Astrocyte (in vitro differentiated cells and primary cell): ENCODE data around the gene SMIM10. TPM values are rescaled to one million over a fixed set of nuclear protein-coding genes. Genes with fewer than 3 reads are reported as not detected.
"Not testable (repeated sequence)": the region's sequence is repeated elsewhere in the genome, so short reads cannot be mapped to it uniquely, and the experiment has no call there.

Source experiments
- DNase-seq: peaks from one replicate; pipeline ENCODE4 v3.0.0-alpha.2; 2010; ENCODE audit warnings: low read depth
- FAIRE-seq: peaks from 2 replicates; lab custom pipeline; 2011; peaks lifted over from hg19 to GRCh38; lab: Jason Lieb, UNC
- H2AFZ ChIP-seq: 2 replicates; pipeline ENCODE4 v1.6.0; 2012; ENCODE audit warnings: low read depth, low read length, inconsistent platforms
- H3K27ac ChIP-seq: 2 replicates; pipeline ENCODE4 v1.5.1; 2011; ENCODE audit warnings: low read depth, low read length, inconsistent platforms
- H3K27me3 ChIP-seq: 2 replicates; pipeline ENCODE4 v1.6.0; 2011; ENCODE audit warnings: low read length, inconsistent platforms; ENCODE audit not compliant: insufficient read depth
- H3K36me3 ChIP-seq: 2 replicates; pipeline ENCODE4 v1.5.1; 2011; ENCODE audit warnings: low read length, inconsistent platforms; ENCODE audit not compliant: insufficient read depth
- H3K4me1 ChIP-seq: 2 replicates; pipeline ENCODE4 v1.5.1; 2011; ENCODE audit warnings: low read length, inconsistent platforms; ENCODE audit not compliant: insufficient read depth
- H3K4me2 ChIP-seq: 2 replicates; pipeline ENCODE4 v1.6.0; 2012; ENCODE audit warnings: low read length, inconsistent platforms
- H3K4me3 ChIP-seq: 2 replicates; pipeline ENCODE4 v1.5.1; 2011; ENCODE audit warnings: low read depth, mild to moderate bottlenecking, low read length, inconsistent platforms; ENCODE audit not compliant: insufficient read depth
- H3K79me2 ChIP-seq: 2 replicates; pipeline ENCODE4 v1.6.0; 2012; ENCODE audit warnings: mild to moderate bottlenecking, low read length, inconsistent platforms; ENCODE audit not compliant: insufficient read depth
- H3K9ac ChIP-seq: 2 replicates; pipeline ENCODE4 v1.6.0; 2012; ENCODE audit warnings: mild to moderate bottlenecking, low read length, inconsistent platforms
- H3K9me3 ChIP-seq: 2 replicates; pipeline ENCODE4 v1.5.1; 2012; ENCODE audit warnings: low read depth, mild to moderate bottlenecking, low read length, inconsistent platforms; ENCODE audit not compliant: insufficient read depth
- H4K20me1 ChIP-seq: 2 replicates; pipeline ENCODE4 v1.6.0; 2012; ENCODE audit warnings: low read length, inconsistent platforms; ENCODE audit not compliant: insufficient read depth
- H3K27ac Mint-ChIP-seq: one replicate; pipeline ENCODE4 v1.8.0; 2021; ENCODE audit warnings: mild to moderate bottlenecking, mixed read lengths; ENCODE audit not compliant: unreplicated experiment
- H3K27me3 Mint-ChIP-seq: one replicate; pipeline ENCODE4 v1.8.0; 2021; ENCODE audit warnings: low read depth, mixed read lengths; ENCODE audit not compliant: unreplicated experiment
- H3K36me3 Mint-ChIP-seq: one replicate; pipeline ENCODE4 v1.8.0; 2021; ENCODE audit warnings: low read depth, mixed read lengths; ENCODE audit not compliant: unreplicated experiment
- H3K4me1 Mint-ChIP-seq: one replicate; pipeline ENCODE4 v1.8.0; 2021; ENCODE audit warnings: low read depth, mixed read lengths; ENCODE audit not compliant: unreplicated experiment
- H3K4me3 Mint-ChIP-seq: one replicate; pipeline ENCODE4 v1.8.0; 2021; ENCODE audit warnings: mild to moderate bottlenecking, moderate library complexity, mixed read lengths; ENCODE audit not compliant: unreplicated experiment
- H3K9me3 Mint-ChIP-seq: one replicate; pipeline ENCODE4 v1.8.0; 2021; ENCODE audit warnings: mild to moderate bottlenecking, mixed read lengths; ENCODE audit not compliant: unreplicated experiment
- EZH2 ChIP-seq: IDR thresholded peaks from 2 replicates; pipeline ENCODE4 v1.6.1; 2012; ENCODE audit warnings: mild to moderate bottlenecking, low read length, inconsistent platforms; ENCODE audit not compliant: insufficient read depth
- total RNA-seq: library from RNA; stranded (reverse); gene quantifications from 2 replicates; pipeline ENCODE4 v1.2.1, GENCODE V29; 2021
- TF ChIP-seq, protein P1 (sequence below): IDR thresholded peaks from 2 replicates; pipeline ENCODE4 v1.5.1; 2011; ENCODE audit warnings: low read depth, mild to moderate bottlenecking, inconsistent platforms, low read length, moderate library complexity; ENCODE audit not compliant: insufficient read depth

The SMIM10 gene
- total RNA-seq, 1 donor from 2014 or later: 1.2 TPM

DNA sequence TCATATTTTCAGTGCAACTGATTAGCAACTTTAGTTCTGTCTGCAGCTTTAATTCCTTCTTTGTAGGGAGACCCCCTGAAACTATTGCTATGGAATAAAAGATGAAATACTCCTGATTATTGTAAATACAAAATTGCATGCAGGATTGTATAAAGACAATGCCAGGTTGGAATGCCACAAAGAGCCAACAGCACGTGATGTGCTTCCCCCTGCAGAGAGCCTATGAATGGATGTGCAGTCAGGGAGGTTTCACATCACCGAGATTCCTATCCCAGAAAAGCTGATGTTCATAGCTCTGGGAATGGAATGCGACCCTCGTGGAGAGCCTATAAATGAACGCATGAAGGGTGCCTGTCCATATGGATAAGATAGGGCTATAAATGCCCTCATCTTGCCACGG lies 33.0 kb downstream of the SMIM10 start:
- H3K4me2 ChIP-seq, H3K36me3 ChIP-seq, H4K20me1 ChIP-seq, H3K9me3 Mint-ChIP-seq, DNase-seq, H3K27me3 ChIP-seq, H3K4me1 Mint-ChIP-seq, H3K36me3 Mint-ChIP-seq, H3K9ac ChIP-seq, H3K4me3 Mint-ChIP-seq, H3K27me3 Mint-ChIP-seq, H3K27ac Mint-ChIP-seq, H3K4me3 ChIP-seq, H2AFZ ChIP-seq, H3K4me1 ChIP-seq, H3K79me2 ChIP-seq, FAIRE-seq, H3K9me3 ChIP-seq, H3K27ac ChIP-seq: not testable (repeated sequence)

DNA sequence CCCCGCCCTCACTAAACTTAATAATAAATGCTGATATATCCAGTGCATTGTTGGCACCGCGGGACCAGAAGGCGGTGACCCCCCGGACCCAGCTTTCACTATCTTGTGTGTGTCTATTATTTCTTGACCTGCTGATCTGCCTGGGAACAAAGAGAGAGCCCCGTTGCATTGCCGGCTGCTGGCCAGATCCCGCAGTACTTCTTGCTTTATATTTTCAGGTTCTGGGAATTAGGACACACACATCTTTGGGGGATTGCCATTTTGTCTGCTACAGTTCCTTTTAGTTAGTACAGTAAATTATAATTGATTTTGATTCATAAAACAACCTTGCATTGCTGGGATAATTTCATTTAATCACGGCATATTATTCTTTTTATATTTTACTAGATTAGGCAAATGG lies 33.7 kb downstream of the SMIM10 start:
- TF ChIP-seq, protein P1, sequence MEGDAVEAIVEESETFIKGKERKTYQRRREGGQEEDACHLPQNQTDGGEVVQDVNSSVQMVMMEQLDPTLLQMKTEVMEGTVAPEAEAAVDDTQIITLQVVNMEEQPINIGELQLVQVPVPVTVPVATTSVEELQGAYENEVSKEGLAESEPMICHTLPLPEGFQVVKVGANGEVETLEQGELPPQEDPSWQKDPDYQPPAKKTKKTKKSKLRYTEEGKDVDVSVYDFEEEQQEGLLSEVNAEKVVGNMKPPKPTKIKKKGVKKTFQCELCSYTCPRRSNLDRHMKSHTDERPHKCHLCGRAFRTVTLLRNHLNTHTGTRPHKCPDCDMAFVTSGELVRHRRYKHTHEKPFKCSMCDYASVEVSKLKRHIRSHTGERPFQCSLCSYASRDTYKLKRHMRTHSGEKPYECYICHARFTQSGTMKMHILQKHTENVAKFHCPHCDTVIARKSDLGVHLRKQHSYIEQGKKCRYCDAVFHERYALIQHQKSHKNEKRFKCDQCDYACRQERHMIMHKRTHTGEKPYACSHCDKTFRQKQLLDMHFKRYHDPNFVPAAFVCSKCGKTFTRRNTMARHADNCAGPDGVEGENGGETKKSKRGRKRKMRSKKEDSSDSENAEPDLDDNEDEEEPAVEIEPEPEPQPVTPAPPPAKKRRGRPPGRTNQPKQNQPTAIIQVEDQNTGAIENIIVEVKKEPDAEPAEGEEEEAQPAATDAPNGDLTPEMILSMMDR: no peak
- TF ChIP-seq EZH2: no peak
- Mint-ChIP-seq H3K4me1 (peaks cover 8% of the 10 kb centered on the region), H3K4me3 (no peak overlapping the region), H3K36me3 (no peaks in the 10 kb centered on the region), H3K9me3 (no peaks in the 10 kb centered on the region), H3K27ac (no peak overlapping the region), H3K27me3 (no peaks in the 10 kb centered on the region)
- no peak for FAIRE-seq
- no peaks in the 10 kb centered on the region for H3K4me1 ChIP-seq
- no peaks in the 10 kb centered on the region for H3K27me3 ChIP-seq
- no peak overlapping the region for H3K27ac ChIP-seq
- H3K9ac ChIP-seq: no peak overlapping the region
- no peaks in the 10 kb centered on the region for H3K9me3 ChIP-seq
- H3K79me2 ChIP-seq: peaks cover 4% of the 10 kb centered on the region
- no peak overlapping the region for H2AFZ ChIP-seq
- no peaks in the 10 kb centered on the region for H3K36me3 ChIP-seq
- H3K4me3 ChIP-seq: peak overlapping the region; percentile 10
- H3K4me2 ChIP-seq: no peak overlapping the region
- H4K20me1 ChIP-seq: no peaks in the 10 kb centered on the region
- no peak for DNase-seq

DNA sequence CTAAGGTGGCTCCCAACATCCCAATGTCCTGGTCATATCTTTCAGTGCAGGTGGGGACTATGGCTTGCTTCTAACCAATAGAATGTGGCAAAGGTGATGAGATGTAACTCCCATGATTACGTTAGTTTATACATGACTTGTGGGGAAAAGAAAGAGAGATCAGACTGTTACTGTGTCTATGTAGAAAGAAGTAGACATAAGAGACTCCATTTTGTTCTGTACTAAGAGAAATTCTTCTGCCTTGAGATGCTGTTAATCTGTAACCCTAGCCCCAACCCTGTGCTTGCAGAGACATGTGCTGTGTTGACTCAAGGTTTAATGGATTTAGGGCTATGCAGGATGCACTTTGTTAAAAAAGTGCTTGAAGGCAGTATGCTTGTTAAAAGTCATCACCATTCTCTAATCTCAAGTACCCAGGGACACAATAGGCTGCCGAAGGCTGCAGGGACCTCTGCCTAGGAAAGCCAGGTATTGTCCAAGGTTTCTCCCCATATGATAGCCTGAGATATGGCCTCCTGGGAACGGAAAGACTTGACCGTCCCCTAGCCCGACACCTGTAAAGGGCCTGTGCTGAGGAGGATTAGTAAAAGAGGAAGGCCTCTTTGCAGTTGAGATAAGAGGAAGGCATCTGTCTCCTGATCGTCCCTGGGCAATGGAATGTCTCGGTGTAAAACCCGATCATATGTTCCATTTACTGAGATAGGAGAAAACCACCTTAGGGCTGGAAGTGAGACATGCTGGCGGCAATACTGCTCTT lies 39.6 kb downstream of the SMIM10 start:
- H3K36me3 Mint-ChIP-seq, H3K27me3 ChIP-seq, H3K27ac ChIP-seq, H3K27ac Mint-ChIP-seq, H3K4me3 Mint-ChIP-seq, H2AFZ ChIP-seq, H3K4me1 ChIP-seq, H3K36me3 ChIP-seq, DNase-seq, FAIRE-seq, H3K9ac ChIP-seq, H3K9me3 ChIP-seq, H3K27me3 Mint-ChIP-seq, H3K4me2 ChIP-seq, H3K4me1 Mint-ChIP-seq, H3K9me3 Mint-ChIP-seq, H3K4me3 ChIP-seq: not testable (repeated sequence)
- Histone ChIP-seq H4K20me1 (peaks cover 18% of the 10 kb centered on the region), H3K79me2 (peaks cover 18% of the 10 kb centered on the region)

DNA sequence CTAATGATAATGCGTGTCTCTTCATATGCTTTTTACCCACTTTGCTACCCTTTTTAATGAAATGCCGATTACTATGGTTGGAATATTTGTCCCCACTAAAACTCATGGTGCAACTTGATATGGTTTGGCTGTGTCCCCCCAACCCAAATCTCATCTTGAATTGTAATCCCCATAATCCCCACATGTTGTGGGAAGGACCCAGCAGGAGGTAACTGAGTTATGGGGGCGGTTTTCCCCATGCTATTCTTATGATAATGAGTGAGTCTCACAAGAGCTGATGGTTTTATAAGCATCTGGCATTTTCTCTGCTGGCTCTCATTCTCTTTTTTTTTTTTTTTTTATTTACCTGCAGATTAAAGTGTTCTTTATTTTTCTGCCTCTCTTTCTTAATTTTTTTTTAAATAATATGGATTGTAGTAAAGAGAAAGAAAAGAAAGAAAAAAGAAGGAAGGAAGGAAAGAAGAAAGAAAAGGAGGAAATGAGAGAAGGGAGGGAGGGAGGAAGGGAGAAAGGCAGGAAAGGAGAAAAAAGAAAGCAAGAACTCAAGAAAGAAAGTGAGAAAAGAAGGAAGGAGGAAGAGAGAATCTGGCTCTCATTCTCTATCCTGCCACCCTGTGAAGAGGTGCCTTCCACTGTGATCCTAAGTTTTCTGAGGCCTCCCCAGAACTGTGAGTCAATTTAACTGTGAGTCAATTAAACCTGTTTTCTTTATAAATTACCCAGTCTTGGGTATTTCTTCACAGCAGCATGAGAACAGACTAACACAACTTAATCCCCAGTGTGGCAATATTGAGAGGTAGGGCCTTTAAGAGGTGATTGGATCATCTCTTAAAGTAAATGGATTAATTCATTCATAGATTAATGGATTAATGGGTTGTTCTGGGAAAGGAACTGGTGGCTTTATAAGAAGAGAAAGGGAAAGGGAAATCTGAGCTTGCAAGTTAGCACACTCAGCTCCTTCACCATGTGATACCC lies 50.6 kb downstream of the SMIM10 start:
- peak; percentile 58 for FAIRE-seq
- not testable (repeated sequence) for H3K9ac ChIP-seq, H3K9me3 ChIP-seq, H3K27ac ChIP-seq, H3K27me3 ChIP-seq, H3K4me1 ChIP-seq, H2AFZ ChIP-seq, H3K27me3 Mint-ChIP-seq, H3K27ac Mint-ChIP-seq, H3K4me2 ChIP-seq, H3K4me3 Mint-ChIP-seq, H3K79me2 ChIP-seq, H3K4me1 Mint-ChIP-seq, H3K4me3 ChIP-seq, DNase-seq, H3K36me3 ChIP-seq, H3K36me3 Mint-ChIP-seq, H4K20me1 ChIP-seq, H3K9me3 Mint-ChIP-seq
